A673 (cell line): ENCODE measurements around the gene PEX1. TPM values are rescaled to one million over a fixed set of nuclear protein-coding genes. Genes with fewer than 3 reads are reported as not detected.
"Not testable (repeated sequence)": the region's sequence is repeated elsewhere in the genome, so short reads cannot be mapped to it uniquely, and the experiment has no call there.

Source experiments
- BruUV-seq: library from RNA; stranded (reverse); fragments of 400-500 nt; replicated peaks from 2 replicates; lab custom pipeline; 2021; lab: Mats Ljungman, UMichigan
- CTCF ChIA-PET: fragments of 300-600 bp; sonication (Branson Sonifier 250); formaldehyde crosslinking; loops from one replicate; lab custom pipeline; 2022; ENCODE audit warnings: antibody characterized with exemption; lab: Charles Lee
- POLR2A ChIA-PET: fragments of 300-600 bp; sonication (Branson Sonifier 250); formaldehyde crosslinking; loops from one replicate; lab custom pipeline; 2022; ENCODE audit warnings: antibody characterized with exemption; ENCODE audit not compliant: low non-redundant PET; lab: Charles Lee
- DNase-seq: peaks from one replicate; pipeline ENCODE4 v3.0.0-alpha.2; 2015; ENCODE audit warnings: low spot score
- H3K27ac ChIP-seq: fragments of 200-600 bp; sonication (generic); 2 replicates; pipeline ENCODE4 v1.5.1; 2016; ENCODE audit warnings: mixed run types, low read depth, mild to moderate bottlenecking, mixed read lengths, antibody characterized with exemption, low read length; ENCODE audit not compliant: poor library complexity, severe bottlenecking
- H3K27me3 ChIP-seq: fragments of 200-600 bp; sonication (generic); replicated peaks from 2 replicates; pipeline ENCODE4 v1.6.1; 2017; ENCODE audit warnings: mixed run types, low read depth, mild to moderate bottlenecking, mixed read lengths, antibody characterized with exemption, low read length; ENCODE audit not compliant: insufficient read depth, poor library complexity
- H3K36me3 ChIP-seq: fragments of 200-600 bp; sonication (generic); 2 replicates; pipeline ENCODE4 v1.6.1; 2016; ENCODE audit warnings: mixed run types, mild to moderate bottlenecking, mixed read lengths, antibody characterized with exemption, low read length; ENCODE audit not compliant: insufficient read depth, poor library complexity, severe bottlenecking
- H3K4me1 ChIP-seq: fragments of 200-600 bp; sonication (generic); 2 replicates; pipeline ENCODE4 v1.6.1; 2017; ENCODE audit warnings: mixed run types, mild to moderate bottlenecking, mixed read lengths, antibody characterized with exemption, low read length; ENCODE audit not compliant: insufficient read depth, poor library complexity, severe bottlenecking
- H3K4me3 ChIP-seq: fragments of 200-600 bp; sonication (generic); 2 replicates; pipeline ENCODE4 v1.5.1; 2016; ENCODE audit warnings: low read depth, mixed run types, mild to moderate bottlenecking, mixed read lengths, low read length; ENCODE audit not compliant: poor library complexity, severe bottlenecking
- H3K9me3 ChIP-seq: fragments of 200-600 bp; sonication (generic); 2 replicates; pipeline ENCODE4 v1.6.1; 2016; ENCODE audit warnings: mixed run types, low read depth, mild to moderate bottlenecking, mixed read lengths, antibody characterized with exemption, low read length; ENCODE audit not compliant: poor library complexity, severe bottlenecking
- CTCF ChIP-seq: fragments of 300-800, 200-600 bp; sonication (generic); conservative IDR thresholded peaks from 2 replicates; pipeline ENCODE4 v1.5.1; 2017; ENCODE audit warnings: low read depth, mild to moderate bottlenecking, antibody characterized with exemption, low read length, moderate library complexity, mixed read lengths
- EZH2 ChIP-seq: fragments of 200-600 bp; sonication (generic); IDR thresholded peaks from 2 replicates; pipeline ENCODE4 v1.6.1; 2017; ENCODE audit warnings: borderline replicate concordance, low read depth, mild to moderate bottlenecking, mixed read lengths, antibody characterized with exemption, low read length; ENCODE audit not compliant: poor library complexity, severe bottlenecking
- intact Hi-C: fragments of 100-400 bp; cut with micrococcal nuclease; formaldehyde crosslinking; loops from one replicate; pipeline ENCODE4 v1.10.0; 2022; ENCODE audit not compliant: unreplicated experiment
- total RNA-seq: library from RNA; stranded (reverse); gene quantifications from 2 replicates; pipeline ENCODE4 v1.2.3, GENCODE V29; 2021

Gene PEX1
- total RNA-seq, 1 experiment from 2014 or later: 9.0 TPM

GRCh38 chr7:92546856-92547497 lies 18.7 kb upstream of the PEX1 start:
- no peak overlapping the region for H3K4me3 ChIP-seq
- H3K4me1 ChIP-seq: peaks cover 20% of the 10 kb centered on the region
- H3K27me3 ChIP-seq: no peaks in the 10 kb centered on the region
- H3K36me3 ChIP-seq: no peaks in the 10 kb centered on the region
- POLR2A ChIA-PET: no interaction called here
- DNase-seq: no peak
- intact Hi-C loops: no loop called here
- CTCF ChIA-PET: no interaction called here
- TF ChIP-seq EZH2 (no peak), CTCF (no peak)
- no TSS peak for BruUV-seq
- no peaks in the 10 kb centered on the region for H3K9me3 ChIP-seq
- no peak overlapping the region for H3K27ac ChIP-seq

GRCh38 chr7:92545116-92545515 lies 16.8 kb upstream of the PEX1 start:
- BruUV-seq, POLR2A ChIA-PET, CTCF ChIA-PET: not testable (repeated sequence)

GRCh38 chr7:92543542-92543941 lies 15.2 kb upstream of the PEX1 start:
- H3K9me3 ChIP-seq, H3K4me3 ChIP-seq, BruUV-seq, H3K4me1 ChIP-seq, POLR2A ChIA-PET, DNase-seq, H3K27me3 ChIP-seq, CTCF ChIA-PET, H3K36me3 ChIP-seq, intact Hi-C loops, H3K27ac ChIP-seq: not testable (repeated sequence)

More at GRCh38 chr7:92545116-92545515, 16.8 kb upstream of the PEX1 start:
- H3K27me3 ChIP-seq, H3K9me3 ChIP-seq, H3K27ac ChIP-seq, H3K36me3 ChIP-seq, DNase-seq, H3K4me1 ChIP-seq, intact Hi-C loops, H3K4me3 ChIP-seq: not testable (repeated sequence)

- peak; percentile 72 for DNase-seq
- BruUV-seq: no TSS peak
- Histone ChIP-seq H3K36me3 (peaks cover 58% of the 10 kb centered on the region), H3K27ac (peak overlapping the region; percentile 2), H3K4me1 (peaks cover 15% of the 10 kb centered on the region), H3K9me3 (no peaks in the 10 kb centered on the region), H3K4me3 (no peak overlapping the region), H3K27me3 (no peaks in the 10 kb centered on the region)
- ChIA-PET POLR2A (no interaction called here), CTCF (no interaction called here)
- intact Hi-C loops: no loop called here
- TF ChIP-seq EZH2: no peak
- no peak for TF ChIP-seq CTCF
Measured at GRCh38 chr7:92534572-92534971, 6.3 kb upstream of the PEX1 start.
